Smooth muscle cell (in vitro differentiated cells): ENCODE results near the gene NCK2. TPM values are rescaled to one million over a fixed set of nuclear protein-coding genes. Genes with fewer than 3 reads are reported as not detected.

Experiments used
- DNase-seq: peaks from one replicate; lab custom pipeline; 2025; ENCODE audit not compliant: unreplicated experiment; lab: John Stamatoyannopoulos, UW
- H2AFZ ChIP-seq: fragments of 200-600 bp; sonication (generic); 2 replicates; pipeline ENCODE4 v1.6.0; 2016; ENCODE audit warnings: antibody characterized with exemption, low read depth, mild to moderate bottlenecking
- H3F3A ChIP-seq: fragments of 200-600 bp; sonication (generic); 2 replicates; pipeline ENCODE4 v1.6.0; 2017; ENCODE audit warnings: antibody characterized with exemption, low read depth
- H3K27ac ChIP-seq: fragments of 200-600 bp; sonication (generic); 2 replicates; pipeline ENCODE4 v1.5.1; 2016; ENCODE audit warnings: low read depth, mild to moderate bottlenecking
- H3K27me3 ChIP-seq: fragments of 200-600 bp; sonication (generic); 2 replicates; pipeline ENCODE4 v1.6.1; 2016; ENCODE audit warnings: low read depth, mild to moderate bottlenecking
- H3K36me3 ChIP-seq: fragments of 200-600 bp; sonication (generic); 2 replicates; pipeline ENCODE4 v1.5.1; 2016; ENCODE audit warnings: low read depth
- H3K4me1 ChIP-seq: fragments of 200-600 bp; sonication (generic); 2 replicates; pipeline ENCODE4 v1.5.1; 2016; ENCODE audit warnings: low read depth
- H3K4me2 ChIP-seq: fragments of 200-600 bp; sonication (generic); 2 replicates; pipeline ENCODE4 v1.6.0; 2016; ENCODE audit warnings: mild to moderate bottlenecking
- H3K4me3 ChIP-seq: fragments of 200-600 bp; sonication (generic); 2 replicates; pipeline ENCODE4 v1.5.1; 2016; ENCODE audit warnings: mild to moderate bottlenecking
- H3K79me2 ChIP-seq: fragments of 200-600 bp; sonication (generic); 2 replicates; pipeline ENCODE4 v1.6.0; 2016; ENCODE audit warnings: low read depth, mild to moderate bottlenecking
- H3K9ac ChIP-seq: fragments of 200-600 bp; sonication (generic); 2 replicates; pipeline ENCODE4 v1.6.0; 2016; ENCODE audit warnings: low read depth
- H3K9me3 ChIP-seq: fragments of 200-600 bp; sonication (generic); replicated peaks from 2 replicates; pipeline ENCODE4 v1.5.1; 2016; ENCODE audit warnings: low read depth
- H4K20me1 ChIP-seq: fragments of 200-600 bp; sonication (generic); 2 replicates; pipeline ENCODE4 v1.6.0; 2016; ENCODE audit warnings: low read depth
- WGBS: methylation state at CpG from one replicate; pipeline ENCODE4 v1.1.7; 2016; ENCODE audit warnings: low lambda C conversion rate; 5-methylcytosine and 5-hydroxymethylcytosine counted together
- polyA plus RNA-seq: library from polyadenylated mRNA; unstranded; fragments of >200 nt; fragmentation: Nextera tagmentation; extraction: Ambion mirVana; gene quantifications from 2 replicates; pipeline ENCODE4 v1.2.1, GENCODE V29; 2016
- total RNA-seq: library from RNA; depleted of rRNA; stranded (reverse); fragments of >200 nt; gene quantifications from 2 replicates; pipeline ENCODE4 v1.2.3, GENCODE V29; 2014
- TF ChIP-seq, protein P1 (sequence below): fragments of 200-600 bp; sonication (generic); IDR thresholded peaks from 2 replicates; pipeline ENCODE4 v1.5.1; 2017; ENCODE audit warnings: borderline replicate concordance, mild to moderate bottlenecking, antibody characterized with exemption; ENCODE audit not compliant: insufficient read depth, poor library complexity, severe bottlenecking

Gene NCK2
- total and polyA plus RNA-seq, 2 experiments from 2014 or later, result 29.0 to 50.5 TPM

- Histone ChIP-seq H3K27me3 (no peaks in the 10 kb centered on the region), H3K36me3 (no peaks in the 10 kb centered on the region), H3K27ac (no peak overlapping the region), H2AFZ (no peak overlapping the region), H3K4me1 (no peaks in the 10 kb centered on the region), H3K79me2 (peaks cover 91% of the 10 kb centered on the region), H3K9me3 (no peaks in the 10 kb centered on the region), H3K4me3 (no peak overlapping the region), H4K20me1 (peaks cover 100% of the 10 kb centered on the region), H3F3A (no peaks in the 10 kb centered on the region), H3K4me2 (no peak overlapping the region), H3K9ac (no peak overlapping the region)
- WGBS, result 95% methylated on average over 13 of the region's 13 CpGs
- TF ChIP-seq, protein P1, sequence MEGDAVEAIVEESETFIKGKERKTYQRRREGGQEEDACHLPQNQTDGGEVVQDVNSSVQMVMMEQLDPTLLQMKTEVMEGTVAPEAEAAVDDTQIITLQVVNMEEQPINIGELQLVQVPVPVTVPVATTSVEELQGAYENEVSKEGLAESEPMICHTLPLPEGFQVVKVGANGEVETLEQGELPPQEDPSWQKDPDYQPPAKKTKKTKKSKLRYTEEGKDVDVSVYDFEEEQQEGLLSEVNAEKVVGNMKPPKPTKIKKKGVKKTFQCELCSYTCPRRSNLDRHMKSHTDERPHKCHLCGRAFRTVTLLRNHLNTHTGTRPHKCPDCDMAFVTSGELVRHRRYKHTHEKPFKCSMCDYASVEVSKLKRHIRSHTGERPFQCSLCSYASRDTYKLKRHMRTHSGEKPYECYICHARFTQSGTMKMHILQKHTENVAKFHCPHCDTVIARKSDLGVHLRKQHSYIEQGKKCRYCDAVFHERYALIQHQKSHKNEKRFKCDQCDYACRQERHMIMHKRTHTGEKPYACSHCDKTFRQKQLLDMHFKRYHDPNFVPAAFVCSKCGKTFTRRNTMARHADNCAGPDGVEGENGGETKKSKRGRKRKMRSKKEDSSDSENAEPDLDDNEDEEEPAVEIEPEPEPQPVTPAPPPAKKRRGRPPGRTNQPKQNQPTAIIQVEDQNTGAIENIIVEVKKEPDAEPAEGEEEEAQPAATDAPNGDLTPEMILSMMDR, result no peak
- no peak for DNase-seq
Measured at GRCh38 chr2:105777031-105777482, 32.3 kb downstream of the NCK2 start.

- no peaks in the 10 kb centered on the region for H3K4me1 ChIP-seq
- no peak overlapping the region for H3K9ac ChIP-seq
- no peaks in the 10 kb centered on the region for H3K27me3 ChIP-seq
- no peaks in the 10 kb centered on the region for H3K9me3 ChIP-seq
- H3K4me2 ChIP-seq, result no peak overlapping the region
- H3K79me2 ChIP-seq, result peaks cover 91% of the 10 kb centered on the region
- no peaks in the 10 kb centered on the region for H3K36me3 ChIP-seq
- no peak overlapping the region for H2AFZ ChIP-seq
- no peak overlapping the region for H3K4me3 ChIP-seq
- peaks cover 100% of the 10 kb centered on the region for H4K20me1 ChIP-seq
- TF ChIP-seq, protein P1, result no peak
- DNase-seq, result no peak
- no peaks in the 10 kb centered on the region for H3F3A ChIP-seq
- no peak overlapping the region for H3K27ac ChIP-seq
- WGBS, result 98% methylated on average over 9 of the region's 9 CpGs
Measured at GRCh38 chr2:105777506-105778055, 32.9 kb downstream of the NCK2 start.

- Histone ChIP-seq H3F3A (no peaks in the 10 kb centered on the region), H3K4me1 (no peaks in the 10 kb centered on the region), H3K4me2 (no peak overlapping the region), H3K36me3 (no peaks in the 10 kb centered on the region), H3K4me3 (no peak overlapping the region), H3K27ac (no peak overlapping the region), H3K9ac (no peak overlapping the region), H3K27me3 (no peaks in the 10 kb centered on the region), H3K79me2 (peaks cover 91% of the 10 kb centered on the region), H2AFZ (no peak overlapping the region), H4K20me1 (peaks cover 100% of the 10 kb centered on the region), H3K9me3 (no peaks in the 10 kb centered on the region)
- TF ChIP-seq, protein P1, result no peak
- WGBS, result 95% methylated on average over 6 of the region's 6 CpGs
- no peak for DNase-seq
Measured at GRCh38 chr2:105778080-105778607, 33.4 kb downstream of the NCK2 start.

DNA sequence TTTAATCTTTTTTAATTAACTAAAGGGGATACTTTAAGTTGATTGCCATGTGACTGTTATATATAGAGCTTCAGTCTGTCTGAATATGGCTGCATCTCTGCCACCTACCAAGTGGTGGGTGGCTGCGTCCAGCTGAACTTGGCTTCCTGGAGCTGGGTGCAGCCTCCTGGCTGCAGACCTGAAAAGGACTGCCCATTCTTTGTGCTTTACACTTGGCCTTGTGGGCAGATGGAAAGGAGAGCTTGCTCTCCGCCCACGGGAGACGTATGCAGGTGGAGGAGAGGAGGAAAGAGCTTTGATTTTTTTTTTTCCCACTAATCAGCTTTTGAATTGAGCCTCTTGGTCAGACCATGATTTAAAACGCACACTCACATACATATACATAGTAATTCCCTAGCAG lies 34.7 kb downstream of the NCK2 start:
- Histone ChIP-seq H3K27ac (no peak overlapping the region), H3K4me2 (no peak overlapping the region), H3K4me3 (no peak overlapping the region), H3F3A (no peaks in the 10 kb centered on the region), H4K20me1 (peaks cover 100% of the 10 kb centered on the region), H3K36me3 (no peaks in the 10 kb centered on the region), H3K9me3 (no peaks in the 10 kb centered on the region), H3K79me2 (peaks cover 83% of the 10 kb centered on the region), H3K27me3 (no peaks in the 10 kb centered on the region), H3K4me1 (no peaks in the 10 kb centered on the region), H2AFZ (no peak overlapping the region), H3K9ac (no peak overlapping the region)
- TF ChIP-seq, protein P1, result no peak
- no peak for DNase-seq
- 85% methylated on average over 5 of the region's 5 CpGs for WGBS
